CD4-positive, alpha-beta memory T cell (primary cell): ENCODE measurements around the gene PIP5KL1. TPM values are rescaled to one million over a fixed set of nuclear protein-coding genes. Genes with fewer than 3 reads are reported as not detected.

ENCODE experiments used
- CTCF ChIA-PET: fragments of 350-600 bp; sonication (Branson Sonifier 250); formaldehyde crosslinking; loops from one replicate; lab custom pipeline; 2021; ENCODE audit warnings: inconsistent platforms; ENCODE audit not compliant: partially characterized antibody; lab: Charles Lee
- POLR2A ChIA-PET: fragments of 350-600 bp; sonication (Branson Sonifier 250); formaldehyde crosslinking; loops from one replicate; lab custom pipeline; 2021; ENCODE audit not compliant: partially characterized antibody; lab: Charles Lee
- DNase-seq, 5 donors: peaks; one replicate each; pipeline versions ENCODE4 v3.0.0 to v3.0.0-alpha.2; 2020 to 2022; ENCODE audit warnings: mixed read lengths in 1 of 5
- H3K27ac ChIP-seq: one replicate; pipeline ENCODE4 v1.7.0; 2013; ENCODE audit warnings: low read depth, low read length
- H3K27me3 ChIP-seq: 2 replicates; pipeline ENCODE4 v1.7.0; 2013; ENCODE audit warnings: mild to moderate bottlenecking, low read length, moderate library complexity; ENCODE audit not compliant: insufficient read depth
- H3K36me3 ChIP-seq: 2 replicates; pipeline ENCODE4 v1.7.0; 2013; ENCODE audit warnings: mild to moderate bottlenecking, low read length, moderate library complexity; ENCODE audit not compliant: insufficient read depth
- H3K4me1 ChIP-seq: 2 replicates; pipeline ENCODE4 v1.7.0; 2013; ENCODE audit warnings: mild to moderate bottlenecking, low read length, moderate library complexity; ENCODE audit not compliant: insufficient read depth
- H3K4me3 ChIP-seq, 2 donors: one replicate each; pipeline ENCODE4 v1.7.0; 2013; ENCODE audit warnings: low read length in 2 of 2, mild to moderate bottlenecking in 1 of 2
- H3K9me3 ChIP-seq, 2 donors: one replicate each; pipeline ENCODE4 v1.7.0; 2013; ENCODE audit warnings: low read length in 2 of 2, control low read depth in 1 of 2; ENCODE audit not compliant: control insufficient read depth in 1 of 2
- H3K27ac Mint-ChIP-seq, 7 donors: one replicate each; pipeline ENCODE4 v1.8.0; 2020 to 2021; ENCODE audit warnings: mixed read lengths in 7 of 7, mild to moderate bottlenecking in 6 of 7, inconsistent platforms in 3 of 7, moderate library complexity in 3 of 7
- H3K27me3 Mint-ChIP-seq, 2 donors: one replicate each; pipeline ENCODE4 v1.8.0; 2020 to 2021; ENCODE audit warnings: mixed read lengths in 2 of 2
- H3K36me3 Mint-ChIP-seq, 2 donors: one replicate each; pipeline ENCODE4 v1.8.0; 2020 to 2021; ENCODE audit warnings: mixed read lengths in 2 of 2, inconsistent platforms in 1 of 2, mild to moderate bottlenecking in 1 of 2
- H3K4me1 Mint-ChIP-seq, 4 donors: one replicate each; pipeline ENCODE4 v1.8.0; 2020 to 2021; ENCODE audit warnings: mixed read lengths in 4 of 4, mild to moderate bottlenecking in 1 of 4
- H3K4me3 Mint-ChIP-seq, 8 donors: one replicate each; pipeline ENCODE4 v1.8.0; 2020 to 2021; ENCODE audit warnings: mixed read lengths in 8 of 8, mild to moderate bottlenecking in 7 of 8, moderate library complexity in 6 of 8, inconsistent platforms in 3 of 8
- H3K9me3 Mint-ChIP-seq, 8 donors: one replicate each; pipeline ENCODE4 v1.8.0; 2020 to 2021; ENCODE audit warnings: mixed read lengths in 8 of 8, mild to moderate bottlenecking in 5 of 8, inconsistent platforms in 3 of 8, moderate library complexity in 1 of 8
- intact Hi-C: fragments of 100-400 bp; cut with micrococcal nuclease; formaldehyde crosslinking; loops from one replicate; pipeline ENCODE4 v1.15.1; 2023
- polyA plus RNA-seq, 2 donors: library from polyadenylated mRNA; unstranded; fragments of 300-500 nt; fragmentation: Illumina TruSeq; gene quantifications; one replicate each; pipeline ENCODE4 v1.2.3, GENCODE V29; 2021
- total RNA-seq, 2 experiments: library from RNA; stranded (reverse); gene quantifications; one replicate each; pipeline ENCODE4 v1.2.3, GENCODE V29; 2021

The PIP5KL1 gene
- total and polyA plus RNA-seq, 4 experiments from 2014 or later = 0.26 to 1.8 (median 0.76) TPM

DNA sequence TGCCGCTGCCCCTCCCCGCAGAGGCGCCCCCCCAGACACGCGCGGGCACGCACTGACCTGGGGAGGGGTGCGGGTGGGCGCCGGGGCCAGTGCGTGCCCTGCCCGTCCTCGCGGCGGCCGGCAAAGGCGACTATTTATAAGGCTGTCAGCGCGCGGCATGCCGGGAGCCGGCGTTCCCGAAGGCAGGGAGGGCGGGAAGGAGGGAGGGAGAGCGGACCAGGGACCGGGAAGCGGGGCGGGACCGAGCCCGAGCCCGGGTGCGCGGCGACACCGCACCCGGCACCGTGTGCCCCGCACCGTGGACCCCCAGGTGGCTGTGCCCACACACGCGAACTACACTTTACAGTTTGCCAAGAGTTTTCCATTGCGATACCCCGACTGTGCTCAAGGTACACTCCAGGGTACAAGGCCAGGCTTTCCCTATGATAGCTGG, 53.0 kb downstream of the PIP5KL1 start, which contains the start of gene AK1:
TSS of gene AK1 (minus strand) at position 110 of the 433 bp plus-strand sequence. CDS start 3,058 bp downstream, outside the sequence.
- H3K36me3 ChIP-seq = no peaks in the 10 kb centered on the region
- peaks cover 3 to 4% of the 10 kb centered on the region in 2 donors for H3K36me3 Mint-ChIP-seq
- no peaks in the 10 kb centered on the region for H3K9me3 ChIP-seq
- H3K4me3 ChIP-seq = no peak within 1 kb of the TSS
- ChIA-PET POLR2A (interaction anchor here (1.3 to 1.8 kb wide), 2 partner anchors 17 to 29 kb away, joined by 3 to 5 read pairs; no protein-coding TSS in a partner anchor), CTCF (interaction anchor here (1.6 kb wide), 1 partner anchor 8 kb away, joined by 7 read pairs; no protein-coding TSS in a partner anchor)
- no peak within 1 kb of the TSS for H3K27ac ChIP-seq
- H3K27me3 ChIP-seq = no peaks in the 10 kb centered on the region
- peaks cover 3 to 18% (median 5%) of the 10 kb centered on the region in 4 donors for H3K4me1 Mint-ChIP-seq
- H3K27ac Mint-ChIP-seq = peak within 1 kb of the TSS in 2 of 7 donors; percentile 37 to 78
- H3K27me3 Mint-ChIP-seq = no peaks in the 10 kb centered on the region
- peaks cover 11% of the 10 kb centered on the region for H3K4me1 ChIP-seq
- peak within 1 kb of the TSS in 4 of 8 donors; percentile 10 to 67 (median 37) for H3K4me3 Mint-ChIP-seq
- no peaks in the 10 kb centered on the region for H3K9me3 Mint-ChIP-seq
- DNase-seq = peak in 1 of 5 donors; percentile 30
- intact Hi-C loops = no loop called here

DNA sequence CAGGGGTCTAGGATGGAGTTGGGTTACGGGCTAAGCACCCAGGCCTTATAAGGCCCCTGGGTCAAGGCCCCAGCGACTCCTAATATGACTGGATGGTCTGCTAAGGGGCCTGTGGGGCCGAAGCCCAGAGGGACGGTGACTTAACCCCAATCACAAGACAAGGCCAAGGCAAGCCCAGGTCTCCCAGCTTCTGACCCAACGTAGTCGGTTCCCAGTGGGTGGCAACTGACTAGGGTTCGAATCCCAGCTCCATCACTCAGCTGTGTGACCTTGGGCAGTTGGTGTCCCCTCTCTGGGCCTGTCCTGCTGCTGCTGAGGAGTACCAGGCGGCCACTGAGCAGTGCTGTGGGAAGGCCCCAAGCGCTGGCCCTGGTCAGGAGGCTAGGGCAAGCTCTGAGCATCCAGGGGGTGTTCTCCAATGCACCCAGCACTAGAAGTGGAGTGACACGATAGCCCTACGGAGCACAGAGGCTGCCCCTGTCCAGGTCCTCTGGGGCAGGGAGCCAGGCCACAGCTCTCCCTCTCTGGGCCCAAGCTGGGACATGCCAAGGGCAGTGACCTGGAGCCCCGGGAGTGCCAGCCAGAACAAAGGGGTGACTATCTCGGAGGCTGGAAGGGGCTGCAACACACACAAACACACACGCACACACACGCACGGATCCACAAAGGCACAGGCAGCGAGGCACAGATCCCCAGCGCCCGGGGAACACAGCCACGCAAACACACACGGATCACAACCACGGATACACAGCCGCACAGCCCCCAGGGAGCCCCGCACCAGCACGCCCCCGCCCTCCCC, 53.6 kb downstream of the PIP5KL1 start:
- H3K4me3 Mint-ChIP-seq = peak overlapping the region in 3 of 8 donors; percentile 10 to 57 (median 50)
- H3K27ac Mint-ChIP-seq = peak overlapping the region in 2 of 7 donors; percentile 37 to 78
- Histone ChIP-seq H3K9me3 (no peaks in the 10 kb centered on the region), H3K27ac (no peak overlapping the region), H3K27me3 (no peaks in the 10 kb centered on the region), H3K4me1 (peaks cover 11% of the 10 kb centered on the region), H3K4me3 (no peak overlapping the region), H3K36me3 (no peaks in the 10 kb centered on the region)
- ChIA-PET CTCF (no interaction called here), POLR2A (interaction anchor here (1.3 to 1.8 kb wide), 2 partner anchors 18 to 29 kb away, joined by 3 to 5 read pairs; no protein-coding TSS in a partner anchor)
- H3K4me1 Mint-ChIP-seq = peaks cover 3 to 15% (median 5%) of the 10 kb centered on the region in 4 donors
- no peak for DNase-seq
- no peaks in the 10 kb centered on the region for H3K9me3 Mint-ChIP-seq
- intact Hi-C loops = no loop called here
- H3K27me3 Mint-ChIP-seq = no peaks in the 10 kb centered on the region
- peaks cover 3% of the 10 kb centered on the region in 2 donors for H3K36me3 Mint-ChIP-seq

DNA sequence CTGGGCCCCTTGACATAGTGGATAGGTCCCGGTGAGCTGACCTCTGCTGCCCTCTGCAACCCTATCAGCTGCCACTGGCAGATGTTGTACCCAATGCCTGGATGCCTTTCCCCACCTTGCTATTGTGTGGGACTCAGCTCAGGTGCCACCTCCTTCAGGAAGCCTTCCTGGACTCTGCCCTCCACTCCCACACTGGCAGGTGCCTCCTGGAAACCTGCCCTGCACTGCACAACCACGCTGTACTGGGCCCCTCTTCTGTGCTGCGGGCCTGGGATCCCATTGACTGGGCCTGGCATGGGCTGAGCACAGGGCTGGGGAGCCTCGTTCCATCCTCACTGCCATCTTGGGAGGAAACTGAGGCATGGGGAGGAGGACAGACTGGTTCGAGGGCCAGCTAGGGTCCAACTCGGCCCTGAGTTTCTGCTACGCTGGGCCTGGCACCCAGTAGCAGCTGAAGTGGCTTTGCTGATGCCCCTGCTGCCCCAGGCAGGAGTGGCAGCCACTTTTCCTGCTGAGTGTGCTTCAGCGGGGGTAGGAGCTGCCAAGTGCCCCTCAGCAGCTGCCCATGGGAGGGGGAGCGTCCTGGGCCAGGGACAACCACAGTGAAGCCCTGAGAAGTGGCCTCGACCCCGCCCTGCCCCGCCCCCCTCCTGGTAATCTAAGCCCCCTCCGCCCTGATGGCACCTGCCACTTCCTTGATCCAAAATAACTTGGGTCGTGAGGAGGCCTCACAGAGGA, 54.4 kb downstream of the PIP5KL1 start:
- H3K27ac Mint-ChIP-seq = peak overlapping the region in 1 of 7 donors; percentile 7

DNA sequence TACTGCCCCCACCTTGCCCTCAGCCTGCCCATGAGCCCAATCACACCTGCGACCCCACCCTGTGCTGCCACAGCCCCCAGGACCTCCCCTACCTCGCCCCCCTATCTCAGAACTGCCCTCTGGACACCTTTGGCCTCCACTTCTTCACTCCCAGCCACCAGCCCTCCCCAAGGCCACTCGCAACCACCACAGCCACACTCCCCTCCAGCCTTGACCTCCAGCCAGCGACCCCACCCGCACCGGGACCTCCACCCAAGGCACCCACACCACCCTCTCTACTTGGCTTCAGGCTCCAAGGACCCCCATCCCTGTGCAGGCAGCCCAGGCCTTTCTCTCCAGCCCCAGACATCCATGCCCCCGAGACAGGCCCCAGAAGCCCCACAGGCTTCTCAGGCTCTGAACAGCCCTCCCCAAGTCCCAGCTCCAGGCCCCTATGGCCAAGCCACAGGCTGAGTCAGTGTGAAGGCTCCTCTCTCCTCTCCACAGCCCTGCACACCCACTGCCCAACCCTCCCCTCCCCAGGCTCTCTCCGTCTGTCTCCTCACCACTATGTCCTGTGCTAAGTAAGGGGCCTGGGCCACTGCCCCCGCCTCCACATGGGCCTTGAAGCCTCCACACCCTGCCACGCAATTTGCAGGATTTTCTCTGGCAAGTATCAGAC, 55.1 kb downstream of the PIP5KL1 start:
- peaks cover 3 to 15% (median 5%) of the 10 kb centered on the region in 4 donors for H3K4me1 Mint-ChIP-seq
- no peak overlapping the region for H3K27ac ChIP-seq
- CTCF ChIA-PET = no interaction called here
- no peaks in the 10 kb centered on the region for H3K9me3 ChIP-seq
- DNase-seq = no peak
- H3K9me3 Mint-ChIP-seq = no peaks in the 10 kb centered on the region
- POLR2A ChIA-PET = no interaction called here
- peak overlapping the region in 2 of 7 donors; percentile 50 to 75 for H3K27ac Mint-ChIP-seq
- peak overlapping the region in 1 of 8 donors; percentile 13 for H3K4me3 Mint-ChIP-seq
- peaks cover 3 to 9% of the 10 kb centered on the region in 2 donors for H3K36me3 Mint-ChIP-seq
- H3K27me3 ChIP-seq = no peaks in the 10 kb centered on the region
- peaks cover 11% of the 10 kb centered on the region for H3K4me1 ChIP-seq
- H3K36me3 ChIP-seq = no peaks in the 10 kb centered on the region
- intact Hi-C loops = no loop called here
- H3K4me3 ChIP-seq = no peak overlapping the region
- no peaks in the 10 kb centered on the region for H3K27me3 Mint-ChIP-seq

More for the DNA sequence above, 54.4 kb downstream of the PIP5KL1 start:
- H3K27ac ChIP-seq = no peak overlapping the region
- H3K4me1 ChIP-seq = peaks cover 11% of the 10 kb centered on the region
- ChIA-PET POLR2A (interaction anchor here (1.3 kb wide), 1 partner anchor 30 kb away, joined by 3 read pairs; no protein-coding TSS in a partner anchor), CTCF (no interaction called here)
- H3K9me3 ChIP-seq = no peaks in the 10 kb centered on the region
- Mint-ChIP-seq H3K4me3 (peak overlapping the region in 1 of 8 donors; percentile 13), H3K27me3 (no peaks in the 10 kb centered on the region), H3K36me3 (peaks cover 3 to 9% of the 10 kb centered on the region in 2 donors), H3K4me1 (peaks cover 3 to 15% (median 5%) of the 10 kb centered on the region in 4 donors), H3K9me3 (no peaks in the 10 kb centered on the region)
- H3K4me3 ChIP-seq = no peak overlapping the region
- intact Hi-C loops = no loop called here
- DNase-seq = no peak
- no peaks in the 10 kb centered on the region for H3K36me3 ChIP-seq
- no peaks in the 10 kb centered on the region for H3K27me3 ChIP-seq

DNA sequence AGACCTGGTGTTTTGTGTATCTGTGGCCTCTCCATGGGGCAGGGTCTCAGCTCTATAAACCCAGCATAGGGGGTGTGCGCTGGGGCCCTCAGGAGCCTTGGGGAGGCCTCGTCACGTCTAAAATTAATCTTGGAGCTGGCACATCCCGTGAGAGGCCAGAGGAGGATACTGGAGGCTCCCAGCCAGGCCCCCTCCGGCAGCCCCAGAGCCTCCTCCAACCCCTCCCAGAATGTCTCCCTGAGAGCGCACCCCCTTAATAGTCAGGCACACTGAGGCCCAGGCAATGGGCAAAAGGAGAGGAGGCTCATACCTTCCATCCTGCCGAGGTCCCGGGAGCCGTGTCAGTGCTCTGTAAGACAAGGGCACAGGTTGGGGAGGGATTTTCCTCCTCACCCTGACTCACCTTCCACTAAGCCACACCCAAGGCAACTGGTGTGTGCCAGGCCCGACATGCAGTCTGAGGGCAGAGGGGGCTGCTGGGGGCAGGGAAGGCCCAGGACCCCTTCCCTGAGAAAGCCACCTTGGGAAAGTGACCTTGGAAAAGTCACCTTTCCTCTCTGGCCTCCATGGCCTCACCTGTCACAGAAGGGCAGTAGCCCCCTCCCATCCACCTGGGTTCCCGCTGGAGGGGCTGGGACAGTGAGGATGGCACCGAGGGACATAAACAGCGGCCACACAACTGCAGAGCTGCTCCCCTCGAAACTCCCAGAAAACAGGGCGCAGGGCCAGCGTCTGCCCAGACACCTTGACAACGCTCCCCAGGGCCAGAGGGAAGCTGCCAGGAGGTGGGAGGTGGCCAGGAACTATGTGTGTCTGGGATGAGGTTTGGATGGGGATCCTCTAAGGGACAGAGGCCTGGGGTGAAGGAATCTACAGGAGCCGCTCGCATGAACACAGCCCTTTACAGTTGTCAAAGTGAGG, 56.0 kb downstream of the PIP5KL1 start:
- ChIA-PET POLR2A (interaction anchor here (1.2 kb wide), 2 partner anchors 9 to 139 kb away, joined by 4 to 5 read pairs; partner anchors contain the start of gene TOR2A), CTCF (interaction anchor here (0.7 to 2.5 kb wide), 3 partner anchors 19 to 140 kb away, joined by 3 to 11 read pairs (median 3); partner anchors contain the start of gene TOR2A)
- no peak overlapping the region for H3K27ac ChIP-seq
- H3K4me3 ChIP-seq = no peak overlapping the region
- peaks cover 3 to 9% of the 10 kb centered on the region in 2 donors for H3K36me3 Mint-ChIP-seq
- H3K27me3 ChIP-seq = no peaks in the 10 kb centered on the region
- H3K27ac Mint-ChIP-seq = peak overlapping the region in 1 of 7 donors; percentile 75
- H3K4me1 ChIP-seq = peaks cover 15% of the 10 kb centered on the region
- no peak overlapping the region for H3K4me3 Mint-ChIP-seq
- no peaks in the 10 kb centered on the region for H3K36me3 ChIP-seq
- no peaks in the 10 kb centered on the region for H3K9me3 ChIP-seq
- DNase-seq = no peak
- H3K9me3 Mint-ChIP-seq = no peaks in the 10 kb centered on the region
- no peaks in the 10 kb centered on the region for H3K27me3 Mint-ChIP-seq
- peaks cover 3 to 15% (median 5%) of the 10 kb centered on the region in 4 donors for H3K4me1 Mint-ChIP-seq
- intact Hi-C loops = loop anchor here (5.0 kb wide), 1 partner anchor 43 kb away; the partner anchor contains the start of gene ST6GALNAC4

DNA sequence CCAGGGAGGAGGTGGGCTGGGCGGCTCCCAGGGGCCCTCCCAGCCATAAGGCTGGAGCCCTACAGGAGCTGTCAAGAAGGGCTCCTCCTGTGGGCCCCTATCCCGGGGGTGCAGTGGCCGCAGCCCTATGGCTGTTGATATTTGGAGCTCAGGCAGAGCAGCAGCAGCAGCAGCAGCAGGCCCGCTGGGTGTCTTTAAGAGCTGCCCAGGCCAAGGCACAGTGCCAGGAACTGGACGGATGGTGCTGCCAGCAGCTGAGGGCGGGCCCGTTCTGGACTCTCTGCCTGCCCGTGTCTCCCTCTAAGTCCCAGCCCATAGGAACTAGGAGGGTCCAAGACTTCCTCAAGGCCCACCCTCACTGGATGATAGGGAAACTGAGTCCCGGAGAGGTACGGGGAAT, 56.7 kb downstream of the PIP5KL1 start:
- Mint-ChIP-seq H3K36me3 (peaks cover 3 to 9% of the 10 kb centered on the region in 2 donors), H3K27ac (no peak overlapping the region), H3K4me1 (peaks cover 3 to 12% (median 5%) of the 10 kb centered on the region in 4 donors), H3K27me3 (no peaks in the 10 kb centered on the region), H3K4me3 (no peak overlapping the region), H3K9me3 (no peaks in the 10 kb centered on the region)
- POLR2A ChIA-PET = interaction anchor here (0.5 to 1.2 kb wide), 3 partner anchors 9 to 426 kb away, joined by 4 to 6 read pairs (median 5); partner anchors contain the start of gene TOR2A
- intact Hi-C loops = loop anchor here (5.0 kb wide), 1 partner anchor 43 kb away; the partner anchor contains the start of gene ST6GALNAC4
- CTCF ChIA-PET = interaction anchor here (0.7 to 2.5 kb wide), 4 partner anchors 19 to 139 kb away, joined by 3 to 11 read pairs (median 4); partner anchors contain the start of gene TOR2A
- H3K27ac ChIP-seq = no peak overlapping the region
- H3K36me3 ChIP-seq = no peaks in the 10 kb centered on the region
- no peak overlapping the region for H3K4me3 ChIP-seq
- no peaks in the 10 kb centered on the region for H3K9me3 ChIP-seq
- DNase-seq = no peak
- peaks cover 15% of the 10 kb centered on the region for H3K4me1 ChIP-seq
- H3K27me3 ChIP-seq = no peaks in the 10 kb centered on the region
